NCI-H2227 treated with DMSO at 0.1 percent for 48 hours (cell line): ENCODE data around the gene RAB11FIP4.

Source experiments
- DNase-seq: peaks from one replicate; lab custom pipeline; 2025; lab: John Stamatoyannopoulos, UW

Gene RAB11FIP4

GRCh38 chr17:31457391-31458234 is 66.1 kb downstream of the RAB11FIP4 start:
- no peak for DNase-seq

GRCh38 chr17:31458829-31459228 is 67.4 kb downstream of the RAB11FIP4 start:
- no peak for DNase-seq

- no peak for DNase-seq
Measured at GRCh38 chr17:31459716-31460115, 68.2 kb downstream of the RAB11FIP4 start.

- DNase-seq: no peak
Measured at GRCh38 chr17:31460226-31460721, 68.8 kb downstream of the RAB11FIP4 start.

GRCh38 chr17:31461227-31461810 is 69.8 kb downstream of the RAB11FIP4 start:
- DNase-seq: no peak

- DNase-seq: no peak
Measured at GRCh38 chr17:31462261-31462660, 70.8 kb downstream of the RAB11FIP4 start.

- DNase-seq: no peak
Measured at GRCh38 chr17:31466096-31466760, 74.8 kb downstream of the RAB11FIP4 start.

GRCh38 chr17:31467502-31468256 is 76.2 kb downstream of the RAB11FIP4 start:
- DNase-seq: no peak

- DNase-seq: no peak
Measured at GRCh38 chr17:31469959-31470358, 78.5 kb downstream of the RAB11FIP4 start.

- DNase-seq: no peak
Measured at GRCh38 chr17:31470592-31470991, 79.1 kb downstream of the RAB11FIP4 start.

- no peak for DNase-seq
Measured at GRCh38 chr17:31472137-31472536, 80.7 kb downstream of the RAB11FIP4 start.

- no peak for DNase-seq
Measured at GRCh38 chr17:31475378-31476162, 84.1 kb downstream of the RAB11FIP4 start.

GRCh38 chr17:31476525-31477416 is 85.3 kb downstream of the RAB11FIP4 start:
- DNase-seq: no peak

GRCh38 chr17:31477417-31478055 is 86.1 kb downstream of the RAB11FIP4 start:
- DNase-seq: no peak

GRCh38 chr17:31479062-31479408 is 87.6 kb downstream of the RAB11FIP4 start:
- DNase-seq: no peak

- no peak for DNase-seq
Measured at GRCh38 chr17:31479524-31479923, 88.0 kb downstream of the RAB11FIP4 start.

GRCh38 chr17:31480067-31480466 is 88.6 kb downstream of the RAB11FIP4 start:
- no peak for DNase-seq

- no peak for DNase-seq
Measured at GRCh38 chr17:31480904-31481782, 89.7 kb downstream of the RAB11FIP4 start.

GRCh38 chr17:31481783-31482081 is 90.3 kb downstream of the RAB11FIP4 start:
- DNase-seq: no peak
